ENCODE results near the gene USP31. TPM values are rescaled to one million over a fixed set of nuclear protein-coding genes. Genes with fewer than 3 reads are reported as not detected.
"Not testable (repeated sequence)": the region's sequence is repeated elsewhere in the genome, so short reads cannot be mapped to it uniquely, and the experiment has no call there.

The USP31 gene
- total RNA-seq, 1 donor from 2014 or later = 8.7 TPM

GRCh38 chr16:23145608-23146007 is 3.6 kb downstream of the USP31 start:
- no peak for DNase-seq (ENCODE audit: low spot score)
- no peaks in the 10 kb centered on the region for H3K27me3 Mint-ChIP-seq (ENCODE audit: low read depth)
- H3K9me3 Mint-ChIP-seq (ENCODE audit: low read depth) = no peaks in the 10 kb centered on the region
- H3K27ac Mint-ChIP-seq (ENCODE audit: unreplicated experiment) = no peak overlapping the region
- TF ChIP-seq CTCF (IDR thresholded peaks at IDR 0.05) = no peak
- H3K4me3 Mint-ChIP-seq (ENCODE audit: unreplicated experiment) = no peak overlapping the region
- no peaks in the 10 kb centered on the region for H3K36me3 Mint-ChIP-seq (ENCODE audit: low read depth)
- peaks cover 36% of the 10 kb centered on the region for H3K4me1 Mint-ChIP-seq (ENCODE audit: low read depth)

- H3K4me3 Mint-ChIP-seq (ENCODE audit: unreplicated experiment) = no peak overlapping the region
- DNase-seq (ENCODE audit: low spot score) = no peak
- H3K4me1 Mint-ChIP-seq (ENCODE audit: low read depth) = peaks cover 36% of the 10 kb centered on the region
- no peaks in the 10 kb centered on the region for H3K9me3 Mint-ChIP-seq (ENCODE audit: low read depth)
- no peaks in the 10 kb centered on the region for H3K36me3 Mint-ChIP-seq (ENCODE audit: low read depth)
- H3K27me3 Mint-ChIP-seq (ENCODE audit: low read depth) = no peaks in the 10 kb centered on the region
- H3K27ac Mint-ChIP-seq (ENCODE audit: unreplicated experiment) = no peak overlapping the region
- no peak for TF ChIP-seq CTCF (IDR thresholded peaks at IDR 0.05)
Observed at GRCh38 chr16:23145186-23145585, 4.1 kb downstream of the USP31 start.

- peaks cover 30% of the 10 kb centered on the region for H3K4me1 Mint-ChIP-seq (ENCODE audit: low read depth)
- not testable (repeated sequence) for DNase-seq (ENCODE audit: low spot score); H3K9me3 Mint-ChIP-seq (ENCODE audit: low read depth); H3K27me3 Mint-ChIP-seq (ENCODE audit: low read depth); H3K36me3 Mint-ChIP-seq (ENCODE audit: low read depth); H3K27ac Mint-ChIP-seq (ENCODE audit: unreplicated experiment); H3K4me3 Mint-ChIP-seq (ENCODE audit: unreplicated experiment)
Observed at GRCh38 chr16:23144393-23144792, 4.9 kb downstream of the USP31 start.

GRCh38 chr16:23143391-23143790 is 5.9 kb downstream of the USP31 start:
- Mint-ChIP-seq H3K27ac (ENCODE audit: unreplicated experiment) (no peak overlapping the region), H3K36me3 (ENCODE audit: low read depth) (no peaks in the 10 kb centered on the region)

GRCh38 chr16:23141959-23142740 is 7.1 kb downstream of the USP31 start:
- Mint-ChIP-seq H3K27me3 (ENCODE audit: low read depth) (no peaks in the 10 kb centered on the region), H3K4me3 (ENCODE audit: unreplicated experiment) (no peak overlapping the region), H3K27ac (ENCODE audit: unreplicated experiment) (no peak overlapping the region), H3K4me1 (ENCODE audit: low read depth) (peaks cover 21% of the 10 kb centered on the region), H3K36me3 (ENCODE audit: low read depth) (no peaks in the 10 kb centered on the region), H3K9me3 (ENCODE audit: low read depth) (peaks cover 9% of the 10 kb centered on the region)
- DNase-seq (ENCODE audit: low spot score) = no peak
- TF ChIP-seq CTCF (IDR thresholded peaks at IDR 0.05) = no peak

More at GRCh38 chr16:23143391-23143790, 5.9 kb downstream of the USP31 start:
- no peak overlapping the region for H3K4me3 Mint-ChIP-seq (ENCODE audit: unreplicated experiment)
- no peaks in the 10 kb centered on the region for H3K27me3 Mint-ChIP-seq (ENCODE audit: low read depth)
- DNase-seq (ENCODE audit: low spot score) = no peak
- H3K4me1 Mint-ChIP-seq (ENCODE audit: low read depth) = peaks cover 30% of the 10 kb centered on the region
- peaks cover 2% of the 10 kb centered on the region for H3K9me3 Mint-ChIP-seq (ENCODE audit: low read depth)
- TF ChIP-seq CTCF (IDR thresholded peaks at IDR 0.05) = no peak

GRCh38 chr16:23141500-23141899 is 7.8 kb downstream of the USP31 start:
- no peak for DNase-seq (ENCODE audit: low spot score)
- H3K27ac Mint-ChIP-seq (ENCODE audit: unreplicated experiment) = no peak overlapping the region
- H3K36me3 Mint-ChIP-seq (ENCODE audit: low read depth) = no peaks in the 10 kb centered on the region
- no peak overlapping the region for H3K4me3 Mint-ChIP-seq (ENCODE audit: unreplicated experiment)
- TF ChIP-seq CTCF (IDR thresholded peaks at IDR 0.05) = no peak
- peaks cover 11% of the 10 kb centered on the region for H3K9me3 Mint-ChIP-seq (ENCODE audit: low read depth)
- H3K27me3 Mint-ChIP-seq (ENCODE audit: low read depth) = no peaks in the 10 kb centered on the region
- H3K4me1 Mint-ChIP-seq (ENCODE audit: low read depth) = peaks cover 15% of the 10 kb centered on the region
